K562 (cell line): ENCODE measurements around the gene STAB1. TPM values are rescaled to one million over a fixed set of nuclear protein-coding genes. Genes with fewer than 3 reads are reported as not detected.

Experiments
- ATAC-seq: fragments of 200-7000 bp; cut with Tn5 transposase; 3 replicates; pipeline ENCODE4 v1.9.1; 2020; ENCODE audit warnings: moderate library complexity
- BruUV-seq: library from RNA; stranded (reverse); fragments of 400-500 nt; replicated peaks from 2 replicates; lab custom pipeline; 2021; lab: Mats Ljungman, UMichigan
- CTCF ChIA-PET: fragments of 300-600 bp; formaldehyde crosslinking; extraction: SDS; loops from one replicate; lab custom pipeline; 2021; ENCODE audit warnings: low intra/inter-chr PET ratio; lab: Yijun Ruan, JAX
- POLR2A ChIA-PET: fragments of 300-600, 350-650 bp; sonication (Branson Sonifier 250); formaldehyde crosslinking; extraction: SDS; loops from one replicate; lab custom pipeline; 2021; ENCODE audit warnings: antibody characterized with exemption, inconsistent platforms; lab: Yijun Ruan, JAX
- DNase-seq, 4 experiments: peaks; one replicate each; pipeline versions ENCODE4 v3.0.0 to v3.0.0-alpha.2; 2011 to 2018; ENCODE audit warnings: low spot score in 3 of 4, mixed read lengths in 3 of 4; ENCODE audit errors: extremely low read depth in 1 of 4
- FAIRE-seq: peaks from 2 replicates; lab custom pipeline; 2011; peaks lifted over from hg19 to GRCh38; lab: Jason Lieb, UNC
- H2AFZ ChIP-seq: 2 replicates; pipeline ENCODE4 v1.6.0; 2011; ENCODE audit warnings: low read depth, low read length, control low read depth, inconsistent platforms
- H3K27ac ChIP-seq: fragments of 200-600 bp; 3 replicates; pipeline ENCODE4 v1.8.0; 2011; ENCODE audit warnings: low read depth, mild to moderate bottlenecking, control low read depth, inconsistent platforms, low read length, moderate library complexity, mixed read lengths; ENCODE audit errors: extremely low read depth
- H3K27me3 ChIP-seq, 2 experiments: fragments of 300-600 bp in 1 of 2; 2 replicates in 1 of 2; 3 replicates in 1 of 2; pipeline versions ENCODE4 v1.6.0 to v1.8.0; 2011; ENCODE audit warnings: inconsistent platforms in 2 of 2, low read length in 2 of 2, mild to moderate bottlenecking in 1 of 2, mixed read lengths in 1 of 2, moderate library complexity in 1 of 2; ENCODE audit not compliant: control insufficient read depth in 2 of 2, insufficient read depth in 2 of 2
- H3K36me3 ChIP-seq: fragments of 300-600 bp; 3 replicates; pipeline ENCODE4 v1.8.0; 2011; ENCODE audit warnings: mild to moderate bottlenecking, low read length, inconsistent platforms; ENCODE audit not compliant: control insufficient read depth, insufficient read depth
- H3K4me1 ChIP-seq, 2 experiments: fragments of 200-600 bp in 1 of 2; replicated peaks in 1 of 2; 2 replicates in 1 of 2; 3 replicates in 1 of 2; pipeline versions ENCODE4 v1.5.1 to v1.8.0; 2011; ENCODE audit warnings: inconsistent platforms in 2 of 2, low read length in 2 of 2, mild to moderate bottlenecking in 1 of 2, mixed read lengths in 1 of 2, moderate library complexity in 1 of 2; ENCODE audit not compliant: control insufficient read depth in 2 of 2, insufficient read depth in 2 of 2
- H3K4me2 ChIP-seq: 2 replicates; pipeline ENCODE4 v1.6.1; 2011; ENCODE audit warnings: low read length, control low read depth, inconsistent platforms, mixed read lengths; ENCODE audit not compliant: insufficient read depth
- H3K4me3 ChIP-seq: fragments of 200-600 bp; sonication (generic), shearing (Covaris generic); 2 replicates; pipeline ENCODE4 v1.5.1; 2016; ENCODE audit warnings: control low read depth, inconsistent platforms
- H3K79me2 ChIP-seq: fragments of 200-600 bp; 3 replicates; pipeline ENCODE4 v1.8.0; 2011; ENCODE audit warnings: low read length, inconsistent platforms; ENCODE audit not compliant: control insufficient read depth, insufficient read depth
- H3K9ac ChIP-seq, 2 experiments: 2 replicates each; pipeline versions ENCODE4 v1.6.0 to v1.6.1; 2011; ENCODE audit warnings: low read depth in 2 of 2, low read length in 2 of 2, control low read depth in 1 of 2, inconsistent platforms in 1 of 2, mild to moderate bottlenecking in 1 of 2, mixed read lengths in 1 of 2; ENCODE audit not compliant: insufficient read depth in 1 of 2
- H3K9me1 ChIP-seq: one replicate; pipeline ENCODE4 v1.6.0; 2011; ENCODE audit warnings: inconsistent platforms, mild to moderate bottlenecking, low read length, moderate library complexity; ENCODE audit not compliant: control insufficient read depth, insufficient read depth
- H3K9me3 ChIP-seq: replicated peaks from 2 replicates; pipeline ENCODE4 v1.5.1; 2011; ENCODE audit warnings: low read depth, low read length, inconsistent platforms; ENCODE audit not compliant: control insufficient read depth, insufficient read depth
- H4K20me1 ChIP-seq: replicated peaks from 2 replicates; pipeline ENCODE4 v1.6.1; 2011; ENCODE audit warnings: low read length, inconsistent platforms, mixed read lengths; ENCODE audit not compliant: control insufficient read depth, insufficient read depth
- FOXK2 ChIP-seq, 2 experiments: fragments of 450-650 bp; IDR thresholded peaks in 1 of 2; conservative IDR thresholded peaks in 1 of 2; 2 replicates each; pipeline ENCODE4 v1.6.1; 2016; ENCODE audit warnings: low read depth in 2 of 2, mild to moderate bottlenecking in 1 of 2
- JUND ChIP-seq, 2 experiments: IDR thresholded peaks; 2 replicates in 1 of 2; 3 replicates in 1 of 2; pipeline ENCODE4 v1.6.1; 2011; ENCODE audit warnings: borderline replicate concordance in 2 of 2, low read depth in 2 of 2, low read length in 2 of 2, improper control_type of control experiment in 1 of 2, missing biosample characterization in 1 of 2, missing genetic modification characterization in 1 of 2, missing genetic modification reagents in 1 of 2
- RAD21 ChIP-seq, 2 experiments: fragments of 250-450 bp in 1 of 2; fragments of 450-650 bp in 1 of 2; sonication (Bioruptor Pico) in 1 of 2; formaldehyde crosslinking in 1 of 2; IDR thresholded peaks in 1 of 2; conservative IDR thresholded peaks in 1 of 2; 2 replicates each; pipeline versions ENCODE4 v1.4.0 to v1.8.0; 2020 to 2022; ENCODE audit warnings: mild to moderate bottlenecking in 2 of 2, moderate library complexity in 1 of 2
- TAF15 ChIP-seq: fragments of 200-400 bp; formaldehyde crosslinking; IDR thresholded peaks from 2 replicates; pipeline ENCODE4 v1.6.1; 2017; ENCODE audit warnings: mild to moderate bottlenecking, low read depth, low read length, moderate library complexity
- TCF7 ChIP-seq: sonication (generic); IDR thresholded peaks from 2 replicates; pipeline ENCODE4 v1.6.1; 2016; ENCODE audit warnings: antibody characterized with exemption, borderline replicate concordance
- ZBTB11 ChIP-seq, 3 experiments: fragments of 200-800 bp in 1 of 3; fragments of 250-450 bp in 1 of 3; fragments of 450-650 bp in 1 of 3; sonication (Bioruptor Pico) in 1 of 3; sonication (Bioruptor generic) in 1 of 3; formaldehyde crosslinking in 1 of 3; IDR thresholded peaks; 2 replicates each; pipeline versions ENCODE4 v1.6.1 to v1.8.0; 2016 to 2022; ENCODE audit warnings: mild to moderate bottlenecking in 2 of 3, missing genetic modification characterization in 2 of 3, missing compliant biosample characterization in 1 of 3, moderate library complexity in 1 of 3
- WGBS: fragments of 100-300 bp; shearing (Covaris generic); methylation state at CpG from one replicate; pipeline ENCODE4 v1.1.6; 2016; ENCODE audit warnings: low coverage, mixed read lengths; ENCODE audit not compliant: insufficient coverage; ENCODE audit errors: missing lambda C conversion rate; 5-methylcytosine and 5-hydroxymethylcytosine counted together
- in situ Hi-C: fragments of 300-500 bp; cut with MboI; formaldehyde crosslinking; loops from 4 replicates; pipeline ENCODE4 v1.15.0; 2018; ENCODE audit warnings: inconsistent platforms, mixed read lengths
- intact Hi-C: fragments of 100-400 bp; cut with micrococcal nuclease; formaldehyde crosslinking; loops from 2 replicates; pipeline ENCODE4 v1.14.2; 2022
- polyA plus RNA-seq, 8 experiments: library from polyadenylated mRNA; depleted of rRNA in 4 of 8; stranded (reverse) in 5 of 8; unstranded in 3 of 8; fragments of >200 nt; fragmentation: Nextera tagmentation in 2 of 8; fragmentation: Illumina TruSeq in 1 of 8; extraction: Ambion mirVana in 2 of 8; extraction: Trizol in 1 of 8; gene quantifications; 2 replicates each; pipeline versions ENCODE4 v1.2.1 to v1.2.3, GENCODE V29; 2011 to 2014; ENCODE audit warnings: inconsistent platforms in 1 of 8, missing spikeins in 1 of 8
- total RNA-seq, 7 experiments: library from RNA; depleted of rRNA in 6 of 7; stranded (reverse); fragments of >200 nt in 6 of 7; fragmentation: Illumina TruSeq in 2 of 7; extraction: Trizol in 2 of 7; gene quantifications; 2 replicates each; pipeline versions ENCODE4 v1.2.1 to v1.2.3, GENCODE V29; 2011 to 2021; ENCODE audit warnings: low replicate concordance in 1 of 7
- TF ChIP-seq, protein P1 (sequence below): sonication (generic); formaldehyde crosslinking; IDR thresholded peaks from 2 replicates; pipeline ENCODE4 v1.9.0; 2022; ENCODE audit warnings: mild to moderate bottlenecking, missing genetic modification reagents
- TF ChIP-seq, protein P2 (sequence below): fragments of 250-450 bp; sonication (Bioruptor Pico); IDR thresholded peaks from 2 replicates; pipeline ENCODE4 v1.8.0; 2022; ENCODE audit warnings: moderate library complexity, mild to moderate bottlenecking, inconsistent platforms
- TF ChIP-seq, protein P3 (sequence below): fragments of 450-650 bp; IDR thresholded peaks from 2 replicates; pipeline ENCODE4 v1.6.1; 2017; ENCODE audit warnings: antibody characterized with exemption, mild to moderate bottlenecking

Gene STAB1
- total and polyA plus RNA-seq, 9 of the 15 experiments (the other 6 are each of a cell fraction or from before 2014, with no cell fraction given), result 0.20 to 3.9 (median 1.2) TPM

- no peak for TF ChIP-seq ZBTB11 (CRISPR knock-in tag; IDR thresholded peaks at IDR 0.05)
These were observed 26.8 kb upstream of the STAB1 start (continued) for GRCh38 chr3:52468336-52468735.

DNA sequence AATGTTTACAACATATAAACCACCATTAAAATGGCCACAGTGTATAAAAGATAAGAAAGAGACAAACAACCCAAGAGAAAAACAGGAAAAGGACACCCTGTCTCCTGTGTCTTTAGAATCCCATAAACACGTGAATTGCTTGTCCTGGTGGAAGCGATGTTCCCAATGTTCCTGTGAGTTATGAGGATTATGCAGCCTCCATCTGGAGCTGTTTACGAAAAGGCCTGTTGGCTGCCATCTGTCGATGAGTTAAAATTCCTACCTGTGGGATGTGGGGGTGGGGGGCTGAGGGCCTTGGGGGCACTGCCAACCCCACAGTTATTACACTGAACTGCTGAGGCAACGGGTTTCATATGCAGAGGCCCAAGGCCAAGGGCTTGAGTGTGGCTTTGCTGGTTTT lies 26.1 kb upstream of the STAB1 start:
- in situ Hi-C loops, result no loop called here
- ATAC-seq (no peak), DNase-seq (no peak), FAIRE-seq (no peak)
- Histone ChIP-seq H3K9me1 (no peaks in the 10 kb centered on the region), H2AFZ (no peak overlapping the region), H3K27me3 (no peaks in the 10 kb centered on the region), H3K4me2 (no peak overlapping the region), H3K9ac (no peak overlapping the region), H3K27ac (no peak overlapping the region), H4K20me1 (no peaks in the 10 kb centered on the region), H3K9me3 (no peaks in the 10 kb centered on the region), H3K79me2 (no peaks in the 10 kb centered on the region), H3K4me1 (peaks cover 0 to 9% of the 10 kb centered on the region in 2 experiments; a peak in 2 of 5 replicates), H3K36me3 (peaks cover 58% of the 10 kb centered on the region; the same call in 2 of the 3 replicates), H3K4me3 (no peak overlapping the region)
- intact Hi-C loops, result no loop called here
- ChIA-PET CTCF (no interaction called here), POLR2A (interaction anchor here (0.7 to 1.1 kb wide), 2 partner anchors 17 to 21 kb away, joined by 3 read pairs; no protein-coding TSS in a partner anchor)
- no TSS peak for BruUV-seq
- 95% methylated on average over 4 of the region's 5 CpGs for WGBS
- TF ChIP-seq JUND (IDR thresholded peaks at IDR 0.05; ENCODE audit: borderline replicate concordance, low read depth, low read length), result no peak
- no peak for TF ChIP-seq JUND (tag; IDR thresholded peaks at IDR 0.05; ENCODE audit: borderline replicate concordance, low read depth, low read length)
- no peak for TF ChIP-seq TCF7
- TF ChIP-seq, protein P1, sequence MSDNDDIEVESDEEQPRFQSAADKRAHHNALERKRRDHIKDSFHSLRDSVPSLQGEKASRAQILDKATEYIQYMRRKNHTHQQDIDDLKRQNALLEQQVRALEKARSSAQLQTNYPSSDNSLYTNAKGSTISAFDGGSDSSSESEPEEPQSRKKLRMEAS (CRISPR knock-in tag), result no peak
- TF ChIP-seq, protein P2, sequence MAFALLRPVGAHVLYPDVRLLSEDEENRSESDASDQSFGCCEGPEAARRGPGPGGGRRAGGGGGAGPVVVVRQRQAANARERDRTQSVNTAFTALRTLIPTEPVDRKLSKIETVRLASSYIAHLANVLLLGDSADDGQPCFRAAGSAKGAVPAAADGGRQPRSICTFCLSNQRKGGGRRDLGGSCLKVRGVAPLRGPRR (CRISPR knock-in tag), result no peak
- TF ChIP-seq, protein P3, sequence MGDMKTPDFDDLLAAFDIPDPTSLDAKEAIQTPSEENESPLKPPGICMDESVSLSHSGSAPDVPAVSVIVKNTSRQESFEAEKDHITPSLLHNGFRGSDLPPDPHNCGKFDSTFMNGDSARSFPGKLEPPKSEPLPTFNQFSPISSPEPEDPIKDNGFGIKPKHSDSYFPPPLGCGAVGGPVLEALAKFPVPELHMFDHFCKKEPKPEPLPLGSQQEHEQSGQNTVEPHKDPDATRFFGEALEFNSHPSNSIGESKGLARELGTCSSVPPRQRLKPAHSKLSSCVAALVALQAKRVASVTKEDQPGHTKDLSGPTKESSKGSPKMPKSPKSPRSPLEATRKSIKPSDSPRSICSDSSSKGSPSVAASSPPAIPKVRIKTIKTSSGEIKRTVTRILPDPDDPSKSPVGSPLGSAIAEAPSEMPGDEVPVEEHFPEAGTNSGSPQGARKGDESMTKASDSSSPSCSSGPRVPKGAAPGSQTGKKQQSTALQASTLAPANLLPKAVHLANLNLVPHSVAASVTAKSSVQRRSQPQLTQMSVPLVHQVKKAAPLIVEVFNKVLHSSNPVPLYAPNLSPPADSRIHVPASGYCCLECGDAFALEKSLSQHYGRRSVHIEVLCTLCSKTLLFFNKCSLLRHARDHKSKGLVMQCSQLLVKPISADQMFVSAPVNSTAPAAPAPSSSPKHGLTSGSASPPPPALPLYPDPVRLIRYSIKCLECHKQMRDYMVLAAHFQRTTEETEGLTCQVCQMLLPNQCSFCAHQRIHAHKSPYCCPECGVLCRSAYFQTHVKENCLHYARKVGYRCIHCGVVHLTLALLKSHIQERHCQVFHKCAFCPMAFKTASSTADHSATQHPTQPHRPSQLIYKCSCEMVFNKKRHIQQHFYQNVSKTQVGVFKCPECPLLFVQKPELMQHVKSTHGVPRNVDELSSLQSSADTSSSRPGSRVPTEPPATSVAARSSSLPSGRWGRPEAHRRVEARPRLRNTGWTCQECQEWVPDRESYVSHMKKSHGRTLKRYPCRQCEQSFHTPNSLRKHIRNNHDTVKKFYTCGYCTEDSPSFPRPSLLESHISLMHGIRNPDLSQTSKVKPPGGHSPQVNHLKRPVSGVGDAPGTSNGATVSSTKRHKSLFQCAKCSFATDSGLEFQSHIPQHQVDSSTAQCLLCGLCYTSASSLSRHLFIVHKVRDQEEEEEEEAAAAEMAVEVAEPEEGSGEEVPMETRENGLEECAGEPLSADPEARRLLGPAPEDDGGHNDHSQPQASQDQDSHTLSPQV, result no peak
- TF ChIP-seq RAD21 (CRISPR knock-in tag; conservative IDR thresholded peaks at IDR 0.05 in 1 of 2, IDR thresholded peaks at IDR 0.05 in 1 of 2), result no peak
- TF ChIP-seq FOXK2 (conservative IDR thresholded peaks at IDR 0.05 in 1 of 2, IDR thresholded peaks at IDR 0.05 in 1 of 2; ENCODE audit: low read depth in 2 of 2), result no peak
- no peak for TF ChIP-seq TAF15
